Globus pallidus (tissue), 1 donor: ENCODE results near the gene MFNG.

ENCODE experiments used
- DNase-seq: peaks from one replicate; pipeline ENCODE4 v3.0.0-alpha.2; 2015; ENCODE audit warnings: low spot score

MFNG gene

GRCh38 chr22:37493979-37494378 lies 7.8 kb upstream of the MFNG start:
- DNase-seq, result no peak

DNA sequence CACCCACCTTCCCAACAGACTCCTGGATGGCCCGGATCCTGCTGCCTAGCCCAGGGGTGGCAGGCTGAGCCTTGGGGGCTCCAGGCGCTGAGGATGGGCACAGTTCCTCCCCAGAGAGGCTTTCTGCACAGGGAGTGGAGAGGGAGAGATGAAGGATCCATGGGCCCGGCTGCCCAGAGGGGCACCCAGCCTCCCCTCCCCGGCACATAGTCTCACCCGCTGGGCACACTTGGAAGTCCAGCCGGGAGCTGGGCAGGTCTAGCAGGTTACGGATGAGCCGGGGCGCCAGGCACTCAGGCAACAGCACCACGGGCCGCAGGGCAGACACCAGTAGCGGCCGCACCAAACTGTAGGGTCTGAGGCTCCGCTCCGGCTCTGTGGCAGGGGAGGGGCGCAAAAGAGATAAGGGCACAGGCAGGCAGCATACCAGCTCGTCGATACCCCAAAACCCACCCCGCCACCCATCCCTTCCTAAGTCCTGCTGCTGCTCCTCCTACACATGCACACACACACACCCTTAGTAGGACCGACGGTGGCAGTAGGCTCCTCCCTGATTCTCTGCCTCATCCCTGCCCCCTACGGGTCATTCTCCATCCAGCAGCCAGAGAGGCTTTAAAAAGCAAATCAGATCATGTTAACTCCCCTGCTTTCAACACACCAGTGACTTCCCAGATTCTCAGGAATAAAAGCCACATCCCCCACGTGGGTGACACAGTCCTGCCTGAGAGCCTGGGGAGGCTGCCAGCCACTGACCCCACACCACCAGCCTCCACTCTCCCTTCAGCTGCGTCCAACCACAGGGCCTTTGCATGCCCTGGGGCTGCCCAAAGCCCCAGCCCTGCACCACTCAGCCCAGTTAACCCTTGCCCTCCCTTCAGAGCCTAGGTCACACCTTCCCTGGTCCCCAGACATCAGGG lies 6.5 kb upstream of the MFNG start:
- DNase-seq, result no peak

- DNase-seq, result no peak
Observed at GRCh38 chr22:37491559-37492427, 5.6 kb upstream of the MFNG start.

- no peak for DNase-seq
Observed at GRCh38 chr22:37491106-37491505, 4.9 kb upstream of the MFNG start.

DNA sequence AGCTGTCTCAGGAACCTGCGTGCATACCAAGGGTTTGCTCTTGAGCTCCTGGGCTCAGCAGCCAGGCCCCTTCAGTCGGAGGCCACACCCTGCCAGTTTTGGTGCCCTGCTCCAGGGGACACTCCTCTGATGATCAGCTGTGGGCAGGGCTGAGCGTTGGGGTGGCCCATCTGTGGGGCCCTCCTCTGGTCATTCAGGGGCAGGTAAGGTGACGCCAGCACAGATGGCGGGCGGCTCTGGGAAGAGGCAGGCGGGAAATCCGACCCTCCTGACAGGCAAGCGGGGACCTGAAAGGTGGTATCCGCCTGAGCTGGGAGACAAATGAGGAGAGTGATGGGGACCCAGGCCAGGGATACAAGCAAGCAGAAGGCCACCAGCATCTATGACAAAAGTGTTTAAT lies 3.8 kb upstream of the MFNG start:
- DNase-seq, result no peak

- no peak for DNase-seq
Observed at GRCh38 chr22:37488337-37489135, 2.4 kb upstream of the MFNG start.

- DNase-seq, result no peak
Observed at GRCh38 chr22:37487571-37487970, 1.4 kb upstream of the MFNG start.

GRCh38 chr22:37487129-37487528 lies 945 bp upstream of the MFNG start:
- DNase-seq, result no peak

DNA sequence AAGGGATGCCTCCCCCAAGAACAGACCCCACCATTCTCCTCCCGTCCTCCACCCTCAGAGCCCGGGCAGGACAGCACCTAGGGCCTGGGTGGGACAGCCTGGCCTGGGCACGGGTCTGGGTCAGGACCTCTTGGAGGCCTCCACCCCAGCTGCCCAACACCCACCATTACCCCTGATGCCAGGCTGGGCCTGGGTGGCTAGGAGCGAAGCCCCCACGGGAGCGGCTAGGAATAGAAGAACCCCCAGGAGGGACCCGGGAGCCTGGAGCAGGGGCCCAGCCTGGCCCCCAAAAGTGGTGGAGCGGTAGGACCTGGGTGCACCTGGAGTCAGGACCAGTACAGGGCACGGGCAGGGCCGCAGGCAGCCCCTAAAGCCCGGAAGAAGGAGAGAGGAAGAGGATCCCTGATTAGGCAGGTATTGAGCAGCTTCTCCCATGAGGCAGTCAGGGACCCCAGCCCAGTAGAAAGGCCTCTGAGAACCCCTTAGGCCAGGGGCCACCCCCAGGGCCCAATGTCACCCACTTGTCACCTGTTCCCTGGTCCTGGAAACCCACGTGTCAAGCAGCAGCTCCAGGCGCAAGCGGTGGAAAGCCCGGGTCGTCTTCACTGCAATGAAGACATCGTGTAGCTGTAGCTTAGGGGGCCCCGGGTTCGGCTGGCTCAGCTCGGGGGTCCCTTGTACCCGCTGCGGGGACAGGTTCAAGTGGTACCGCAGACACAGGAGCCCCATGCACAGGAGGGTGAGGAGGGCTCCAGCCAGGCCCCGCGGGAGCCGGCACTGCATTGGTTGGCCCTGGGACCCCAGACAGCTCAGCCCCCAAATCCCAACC lies 575 bp downstream of the MFNG start:
- no peak for DNase-seq

DNA sequence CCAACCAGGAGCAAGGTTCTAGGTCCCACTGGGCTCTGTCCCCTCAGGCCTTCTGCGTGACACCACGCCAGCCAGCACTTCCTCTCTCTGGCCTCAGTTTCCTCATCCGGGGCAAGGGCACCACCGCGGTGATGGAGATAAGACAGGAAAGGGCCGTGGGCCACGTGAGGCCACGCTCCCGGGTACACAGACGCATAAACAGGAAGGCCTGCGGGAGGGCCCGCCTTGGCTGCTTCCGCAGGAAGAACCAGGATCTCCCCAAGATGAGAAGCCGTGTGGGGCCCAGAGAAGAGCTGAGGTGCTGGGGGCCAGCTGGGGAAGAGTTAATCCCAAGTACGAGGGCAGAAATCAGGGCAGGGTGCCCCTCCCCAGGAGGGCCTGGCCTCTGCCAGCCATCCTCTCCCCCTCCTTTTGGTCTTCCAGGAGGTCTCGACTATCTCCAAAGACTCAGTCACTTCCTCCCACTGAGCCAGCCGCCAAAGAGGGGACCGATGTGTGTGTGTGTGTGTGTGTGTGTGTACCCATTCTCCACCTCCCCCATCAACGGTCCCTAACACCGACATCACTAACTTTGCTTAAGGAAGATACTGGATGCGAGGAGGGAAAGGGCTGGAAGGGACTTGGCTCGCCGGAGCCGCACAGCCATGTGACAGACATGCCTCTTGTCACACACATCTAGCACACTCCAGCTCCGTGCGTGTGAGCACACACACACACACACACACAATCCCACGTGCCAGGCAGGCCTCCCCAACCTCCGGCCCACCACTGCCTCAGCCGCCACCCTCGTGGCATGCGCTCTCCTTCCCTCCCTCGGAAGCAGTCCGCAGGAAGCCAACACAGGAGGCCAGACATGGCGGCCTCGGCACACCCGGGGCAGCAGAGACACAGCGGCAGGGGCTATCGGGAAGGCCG lies 1.4 kb downstream of the MFNG start:
- DNase-seq, result peak; percentile 55

DNA sequence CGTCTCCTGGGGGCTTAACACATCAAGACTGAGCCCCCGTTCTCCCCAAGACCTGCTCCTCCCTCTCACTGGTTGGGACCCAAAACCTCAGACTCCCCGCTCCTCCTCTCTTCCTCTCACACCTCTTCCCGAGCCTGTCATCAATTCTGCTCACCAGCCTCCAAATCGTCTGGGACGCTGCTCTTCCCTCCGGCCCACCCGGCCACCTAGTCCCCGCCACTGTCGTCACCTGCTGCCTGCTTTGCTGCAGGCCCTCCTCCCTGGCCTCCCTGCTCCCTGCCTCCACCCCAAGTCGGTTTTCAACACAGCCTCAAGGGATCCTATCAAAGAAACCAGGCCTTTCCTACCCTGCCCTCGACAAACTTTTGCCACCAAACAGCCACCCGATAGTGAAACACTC lies 3.1 kb downstream of the MFNG start:
- no peak for DNase-seq

DNA sequence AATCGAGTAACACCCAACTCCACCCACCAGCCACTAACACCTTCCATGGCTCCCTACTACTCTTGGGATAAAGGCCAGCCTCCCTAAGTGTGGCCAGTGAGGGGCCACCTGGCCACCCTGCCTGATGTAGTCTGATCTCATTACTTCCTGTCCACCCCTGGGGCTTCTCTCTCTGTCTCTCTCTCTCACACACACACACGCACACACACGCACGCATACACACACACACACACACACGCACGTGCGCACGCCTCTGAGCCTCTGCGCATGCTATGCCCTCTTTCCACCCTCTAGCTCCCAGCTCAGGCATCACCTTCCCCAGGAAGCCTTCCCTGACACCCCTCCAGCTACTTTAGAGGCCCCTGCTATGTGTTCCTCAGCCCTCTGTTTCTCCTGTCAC lies 3.9 kb downstream of the MFNG start:
- DNase-seq, result no peak

DNA sequence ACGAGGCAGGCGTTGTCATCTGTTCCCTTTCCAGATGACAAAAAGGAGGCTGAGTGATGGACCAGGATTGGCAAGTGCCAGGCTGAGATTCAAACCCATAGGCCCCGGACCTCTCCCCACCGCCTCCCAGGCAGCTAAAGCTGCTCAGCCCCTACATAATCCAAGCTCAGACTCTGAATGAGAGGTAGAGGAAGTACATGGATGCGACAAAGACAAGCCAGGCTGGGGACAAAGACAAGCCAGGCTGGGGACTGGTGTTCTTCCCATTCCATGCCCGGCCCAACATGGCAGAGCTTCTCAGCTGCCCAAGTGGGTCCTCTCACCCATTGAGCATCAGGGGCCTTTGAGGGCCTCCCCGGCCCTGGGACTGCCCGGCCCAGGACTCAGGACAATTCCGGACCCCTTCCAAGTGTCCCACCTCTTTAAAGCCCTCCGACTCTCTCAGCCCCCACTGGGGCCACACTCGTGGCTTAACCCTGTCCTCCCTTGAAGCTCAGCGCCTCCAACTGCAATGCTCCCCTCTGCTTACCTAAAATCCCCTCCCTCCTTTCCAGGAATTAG lies 4.8 kb downstream of the MFNG start:
- DNase-seq, result no peak

- no peak for DNase-seq
Observed at GRCh38 chr22:37480387-37481346, 5.5 kb downstream of the MFNG start.

DNA sequence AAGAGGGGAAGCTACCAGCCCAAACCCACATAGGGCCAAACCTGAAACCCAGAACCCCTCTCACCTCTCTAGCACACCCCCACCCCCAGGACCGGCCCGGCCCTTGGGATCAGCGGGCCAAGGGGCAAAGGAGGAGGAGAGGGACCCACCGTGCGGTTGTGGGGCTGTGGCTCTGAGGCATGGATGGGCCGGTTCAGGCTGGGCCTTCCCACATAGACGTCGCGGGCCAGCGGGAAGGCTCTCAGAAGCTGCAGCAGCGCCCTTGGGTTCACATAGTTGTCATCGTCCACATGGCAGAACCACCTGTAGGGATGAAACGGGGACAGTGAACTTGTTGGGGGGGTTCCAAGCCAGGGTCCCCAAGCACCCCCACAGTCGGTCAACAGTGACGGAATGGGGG lies 7.0 kb downstream of the MFNG start:
- DNase-seq, result no peak

- DNase-seq, result no peak
Observed at GRCh38 chr22:37476389-37477329, 9.5 kb downstream of the MFNG start.

GRCh38 chr22:37474447-37475090 lies 11.6 kb downstream of the MFNG start:
- DNase-seq, result no peak
